GM12872 (cell line): ENCODE results near the gene OR1I1.

Source experiments
- TF ChIP-seq, protein P1 (sequence below): IDR thresholded peaks from 3 replicates; pipeline ENCODE4 v1.5.1; 2011; ENCODE audit warnings: low read depth, mild to moderate bottlenecking, low read length, moderate library complexity; ENCODE audit not compliant: insufficient read depth

Gene OR1I1

DNA sequence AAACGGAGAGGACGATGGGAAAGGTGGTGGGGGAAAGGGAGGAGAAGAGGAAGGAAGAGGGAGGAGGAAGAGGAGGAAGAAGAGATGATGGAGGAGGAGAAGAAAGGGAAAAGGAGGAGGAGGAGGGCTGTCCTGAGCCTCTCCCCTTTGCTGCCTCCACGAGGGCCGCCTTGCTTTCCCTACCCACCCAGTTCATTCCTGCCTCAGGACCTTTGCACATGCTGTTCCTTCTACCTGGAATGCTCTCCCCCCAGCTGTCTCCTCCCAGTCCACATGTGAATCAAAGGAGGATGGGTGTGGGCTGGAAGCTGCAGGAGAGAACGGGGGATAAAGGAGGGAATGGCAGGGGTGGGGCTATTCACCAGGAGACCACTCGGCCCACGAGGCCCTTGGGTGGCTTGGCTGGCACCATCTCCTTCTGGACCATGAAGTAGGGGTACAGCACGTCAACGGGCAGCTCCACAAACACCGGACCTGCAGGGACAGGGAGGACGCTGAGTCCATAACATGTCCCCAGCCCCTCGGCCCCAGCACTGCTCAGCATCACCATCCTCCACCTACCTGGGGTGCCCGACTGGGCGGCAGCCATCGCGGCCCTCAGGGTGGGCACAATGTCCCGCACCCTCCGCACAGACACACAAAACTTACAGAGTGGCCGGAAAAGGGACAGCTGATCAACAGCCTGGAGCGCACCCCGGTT, 40.5 kb downstream of the OR1I1 start:
- TF ChIP-seq, protein P1, sequence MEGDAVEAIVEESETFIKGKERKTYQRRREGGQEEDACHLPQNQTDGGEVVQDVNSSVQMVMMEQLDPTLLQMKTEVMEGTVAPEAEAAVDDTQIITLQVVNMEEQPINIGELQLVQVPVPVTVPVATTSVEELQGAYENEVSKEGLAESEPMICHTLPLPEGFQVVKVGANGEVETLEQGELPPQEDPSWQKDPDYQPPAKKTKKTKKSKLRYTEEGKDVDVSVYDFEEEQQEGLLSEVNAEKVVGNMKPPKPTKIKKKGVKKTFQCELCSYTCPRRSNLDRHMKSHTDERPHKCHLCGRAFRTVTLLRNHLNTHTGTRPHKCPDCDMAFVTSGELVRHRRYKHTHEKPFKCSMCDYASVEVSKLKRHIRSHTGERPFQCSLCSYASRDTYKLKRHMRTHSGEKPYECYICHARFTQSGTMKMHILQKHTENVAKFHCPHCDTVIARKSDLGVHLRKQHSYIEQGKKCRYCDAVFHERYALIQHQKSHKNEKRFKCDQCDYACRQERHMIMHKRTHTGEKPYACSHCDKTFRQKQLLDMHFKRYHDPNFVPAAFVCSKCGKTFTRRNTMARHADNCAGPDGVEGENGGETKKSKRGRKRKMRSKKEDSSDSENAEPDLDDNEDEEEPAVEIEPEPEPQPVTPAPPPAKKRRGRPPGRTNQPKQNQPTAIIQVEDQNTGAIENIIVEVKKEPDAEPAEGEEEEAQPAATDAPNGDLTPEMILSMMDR = no peak

DNA sequence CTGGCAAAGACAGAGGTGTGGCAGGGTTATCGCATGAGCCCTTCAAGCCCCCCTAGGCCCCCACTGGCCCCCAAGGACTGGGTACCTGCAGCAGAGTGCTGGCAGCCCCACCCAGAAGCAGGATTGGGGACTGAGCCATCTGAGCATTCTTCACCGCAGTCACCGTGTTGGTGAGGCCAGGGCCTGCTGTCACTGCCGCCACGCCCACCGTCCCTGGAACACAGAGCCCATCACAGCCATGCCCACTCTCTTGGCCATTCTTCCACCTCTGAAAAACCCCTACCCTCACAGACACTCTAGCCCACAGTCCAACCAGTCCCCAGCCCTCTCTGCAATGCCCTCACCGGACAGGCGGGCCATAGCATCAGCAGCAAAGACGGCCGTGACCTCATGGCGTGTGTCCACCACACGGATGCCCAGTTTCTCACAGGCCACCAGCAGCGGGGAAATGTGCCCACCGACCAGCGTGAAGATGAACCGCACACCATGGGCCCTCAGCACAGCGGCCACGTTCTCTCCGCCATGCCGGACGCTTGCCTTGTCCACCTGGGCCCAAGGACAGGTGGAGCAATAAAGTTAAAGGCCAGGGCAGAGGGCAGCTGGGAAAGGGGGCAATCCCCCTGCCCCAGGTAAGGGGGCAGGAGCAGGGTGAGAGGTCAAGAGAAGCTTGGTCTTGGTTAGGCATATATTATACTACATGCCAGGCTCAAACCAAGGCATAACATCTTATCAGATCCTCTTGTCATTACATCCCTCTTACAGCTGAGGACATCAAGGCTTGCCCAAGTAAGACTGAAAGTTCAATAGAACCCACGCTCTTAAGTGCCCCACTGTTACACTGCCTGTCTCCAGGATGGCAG, 41.2 kb downstream of the OR1I1 start:
- TF ChIP-seq, protein P1 = no peak

DNA sequence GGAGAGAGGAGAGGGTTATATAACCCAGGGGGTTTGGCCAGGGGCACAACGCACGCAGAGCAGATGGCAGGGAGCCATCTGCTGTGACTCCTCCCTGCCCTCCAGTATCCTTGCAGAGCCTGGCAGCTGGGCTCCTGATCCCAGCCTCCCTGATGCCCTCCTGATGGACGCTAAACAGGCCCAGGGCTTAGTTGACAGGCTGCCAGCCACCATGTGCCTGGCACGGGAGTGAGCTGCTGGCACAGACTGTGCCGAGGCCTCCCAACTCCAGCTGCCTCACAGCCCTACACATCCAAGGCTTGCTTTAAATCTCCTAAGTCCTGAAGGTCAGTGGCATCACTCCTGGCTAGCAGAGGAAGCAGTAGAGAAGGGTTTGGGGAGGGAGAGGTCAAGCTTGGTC, 41.9 kb downstream of the OR1I1 start:
- TF ChIP-seq, protein P1 = no peak

DNA sequence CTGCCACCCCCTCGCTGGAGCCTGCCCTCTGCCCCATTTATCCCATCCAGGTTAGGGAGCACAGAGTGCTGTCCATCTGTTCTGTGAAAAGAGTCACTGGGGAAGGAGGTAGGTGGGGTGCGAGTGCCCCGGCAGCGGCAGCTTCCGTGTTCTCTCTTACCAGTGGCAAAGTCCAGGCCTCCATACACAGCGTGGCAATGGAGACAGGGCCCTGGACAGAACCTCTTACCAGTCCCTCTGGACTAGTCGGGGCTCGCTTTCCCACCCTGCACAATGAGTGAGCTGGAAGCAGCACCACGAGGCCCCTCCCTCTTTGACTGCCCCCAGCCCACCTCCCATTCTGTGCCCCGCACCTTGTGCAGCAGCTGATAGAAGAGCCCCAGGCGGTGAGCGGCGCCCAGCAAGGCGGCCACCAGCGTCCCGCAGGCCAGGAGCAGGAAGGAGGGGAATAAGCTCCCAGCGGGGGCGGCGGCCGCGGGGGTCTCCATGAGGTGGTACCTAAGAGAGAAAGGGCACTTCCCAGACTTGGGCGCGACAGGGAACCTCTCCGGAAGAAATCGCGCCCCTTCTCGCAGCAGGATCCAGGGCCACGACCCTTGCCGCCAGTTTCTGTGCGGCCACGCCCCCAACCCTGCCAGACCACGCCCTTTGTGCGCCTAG, 42.7 kb downstream of the OR1I1 start:
- TF ChIP-seq, protein P1 = no peak

DNA sequence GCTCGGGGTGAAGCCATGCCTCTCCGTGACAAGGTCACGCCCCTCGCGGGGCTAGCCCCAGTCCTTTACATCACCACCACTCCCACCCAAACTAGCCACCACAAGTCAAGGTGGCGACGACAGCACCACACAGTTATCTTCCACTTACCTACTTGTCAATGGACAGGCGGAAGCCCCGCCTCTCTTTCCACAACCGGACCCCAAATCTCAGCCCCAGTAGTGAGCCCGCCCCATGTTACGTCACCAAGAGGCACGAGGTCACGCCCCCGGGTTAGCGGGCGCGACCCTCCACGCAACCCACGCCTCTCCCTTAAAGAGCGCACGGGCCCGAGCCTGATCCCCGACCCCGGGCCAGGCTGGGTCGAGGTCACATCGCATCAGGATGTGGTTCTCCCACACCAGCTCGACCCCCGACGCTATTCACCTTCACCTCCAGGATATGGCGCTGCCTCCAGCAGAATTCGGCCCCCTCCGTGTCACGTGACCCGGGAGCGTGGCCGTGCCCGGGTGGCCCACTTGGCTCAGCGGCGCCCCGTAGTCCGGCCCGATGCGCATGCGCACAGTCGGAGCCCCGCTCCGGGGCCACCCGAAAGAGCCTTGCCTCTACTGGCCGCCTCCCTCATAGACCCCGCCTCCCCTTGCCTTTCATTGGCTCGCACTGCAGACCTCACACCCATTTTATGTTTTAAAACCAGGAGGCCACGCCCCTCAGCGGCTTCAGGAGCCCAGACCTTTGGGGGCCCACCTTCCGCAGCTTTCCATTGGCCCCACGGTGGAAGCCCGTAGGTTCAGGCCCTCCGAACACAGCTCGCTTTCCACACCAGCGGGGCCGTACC, 43.4 kb downstream of the OR1I1 start:
- TF ChIP-seq, protein P1 = no peak

DNA sequence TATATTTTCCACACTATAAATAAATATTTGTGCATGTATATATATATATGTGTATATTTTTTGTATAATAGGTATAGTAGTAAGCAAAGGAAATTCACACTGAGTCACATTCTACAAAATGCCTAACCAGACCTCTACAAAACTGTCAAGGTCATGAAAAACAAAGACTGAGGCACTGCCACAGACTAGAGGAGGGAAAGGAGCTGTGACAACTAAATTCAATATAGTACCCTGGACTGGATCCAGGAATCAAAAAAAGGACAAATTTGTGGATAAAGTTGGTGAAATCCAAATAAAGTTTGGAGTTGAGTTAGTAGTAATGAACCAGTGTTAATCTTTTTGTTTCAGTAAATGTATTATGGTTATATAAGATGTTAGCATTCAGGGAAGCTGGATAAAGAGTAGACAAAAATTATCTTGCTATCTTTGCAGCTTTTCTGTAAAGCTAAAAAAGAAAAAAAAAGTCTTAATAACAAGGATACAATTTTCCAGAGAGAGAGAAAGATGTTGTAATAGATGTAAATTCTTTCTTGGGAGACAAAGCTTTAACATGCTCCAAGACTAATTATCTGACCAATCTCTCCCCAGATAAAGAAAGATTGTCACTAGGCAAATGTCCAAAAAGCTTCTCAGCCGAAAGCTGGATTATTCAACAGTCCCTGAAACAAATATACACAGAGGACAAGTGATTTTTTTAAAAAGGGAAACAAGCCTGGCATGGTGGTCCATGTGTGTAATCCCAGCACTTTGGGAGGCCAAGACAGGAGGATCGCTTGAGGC, 44.3 kb downstream of the OR1I1 start:
- TF ChIP-seq, protein P1 = no peak
